NCI-H1694 (cell line): ENCODE results near the gene RIMBP2.

ENCODE experiments used
- DNase-seq: peaks from one replicate; lab custom pipeline; 2025; lab: John Stamatoyannopoulos, UW

Gene RIMBP2

GRCh38 chr12:130374083-130374482, 342.0 kb downstream of the RIMBP2 start:
- DNase-seq = no peak

- DNase-seq = no peak
Observed at GRCh38 chr12:130372936-130373335, 343.2 kb downstream of the RIMBP2 start.

- no peak for DNase-seq
Observed at GRCh38 chr12:130371296-130371695, 344.8 kb downstream of the RIMBP2 start.

GRCh38 chr12:130369816-130370215, 346.3 kb downstream of the RIMBP2 start:
- no peak for DNase-seq

- no peak for DNase-seq
Observed at GRCh38 chr12:130367523-130367922, 348.6 kb downstream of the RIMBP2 start.

GRCh38 chr12:130367003-130367402, 349.1 kb downstream of the RIMBP2 start:
- DNase-seq = no peak

GRCh38 chr12:130366159-130366558, 349.9 kb downstream of the RIMBP2 start:
- DNase-seq = no peak

- no peak for DNase-seq
Observed at GRCh38 chr12:130364578-130364977, 351.5 kb downstream of the RIMBP2 start.

GRCh38 chr12:130362060-130362459, 354.0 kb downstream of the RIMBP2 start:
- DNase-seq = no peak

- DNase-seq = no peak
Observed at GRCh38 chr12:130357729-130358330, 358.3 kb downstream of the RIMBP2 start.

GRCh38 chr12:130357241-130357640, 358.9 kb downstream of the RIMBP2 start:
- no peak for DNase-seq

GRCh38 chr12:130356222-130356621, 359.9 kb downstream of the RIMBP2 start:
- DNase-seq = no peak

GRCh38 chr12:130354407-130354806, 361.7 kb downstream of the RIMBP2 start:
- DNase-seq = no peak

GRCh38 chr12:130353081-130353480, 363.0 kb downstream of the RIMBP2 start:
- no peak for DNase-seq

GRCh38 chr12:130351326-130351725, 364.8 kb downstream of the RIMBP2 start:
- no peak for DNase-seq

GRCh38 chr12:130350715-130351114, 365.4 kb downstream of the RIMBP2 start:
- DNase-seq = no peak

- DNase-seq = no peak
Observed at GRCh38 chr12:130347588-130347987, 368.5 kb downstream of the RIMBP2 start.
